GM18907 (cell line): Measurements from ENCODE around the gene ESRRG.

Source experiments
- ATAC-seq: cut with Tn5 transposase; IDR thresholded peaks from one replicate; pipeline ENCODE4 v1.9.1; 2021; ENCODE audit warnings: mild to moderate bottlenecking, moderate library complexity; ENCODE audit not compliant: unreplicated experiment

The ESRRG gene

DNA sequence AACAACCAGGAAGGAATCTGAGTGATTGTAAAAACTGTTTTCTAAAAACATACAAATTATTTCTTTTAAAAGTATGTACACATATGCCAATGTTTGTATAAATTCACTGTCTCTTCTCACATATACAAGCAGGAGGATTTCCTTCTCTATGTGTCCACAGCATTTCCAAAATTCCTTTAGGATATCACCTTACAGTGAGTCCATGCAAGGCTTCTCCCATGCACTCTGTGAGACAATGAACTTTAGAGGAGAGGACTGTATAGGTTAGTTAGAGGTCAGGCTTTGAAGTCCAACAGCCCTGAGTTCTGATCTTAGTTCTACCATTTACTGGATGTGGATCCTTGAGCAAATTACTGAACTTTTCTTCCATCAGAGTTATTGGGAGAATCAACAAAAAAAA lies 265.9 kb downstream of the ESRRG start:
- no peak for ATAC-seq

DNA sequence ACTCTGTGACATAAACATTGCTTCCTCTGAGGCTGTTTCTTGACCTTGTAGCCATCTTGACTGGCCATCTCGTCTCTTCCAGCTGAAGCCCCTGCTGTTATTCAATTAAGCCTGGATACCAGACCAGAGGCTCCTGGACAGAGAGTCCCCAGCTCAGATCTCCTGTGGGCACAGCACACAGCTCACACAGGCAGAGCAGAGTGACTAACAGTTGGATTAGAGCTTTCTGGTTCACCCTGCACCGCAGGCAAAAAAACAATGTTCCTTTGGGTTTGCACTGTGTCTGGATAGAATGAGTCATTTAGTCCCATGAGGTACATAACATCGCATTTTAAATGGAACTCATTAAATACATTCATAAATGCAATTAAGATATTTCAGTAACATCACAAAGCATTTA lies 266.5 kb downstream of the ESRRG start:
- ATAC-seq = no peak

DNA sequence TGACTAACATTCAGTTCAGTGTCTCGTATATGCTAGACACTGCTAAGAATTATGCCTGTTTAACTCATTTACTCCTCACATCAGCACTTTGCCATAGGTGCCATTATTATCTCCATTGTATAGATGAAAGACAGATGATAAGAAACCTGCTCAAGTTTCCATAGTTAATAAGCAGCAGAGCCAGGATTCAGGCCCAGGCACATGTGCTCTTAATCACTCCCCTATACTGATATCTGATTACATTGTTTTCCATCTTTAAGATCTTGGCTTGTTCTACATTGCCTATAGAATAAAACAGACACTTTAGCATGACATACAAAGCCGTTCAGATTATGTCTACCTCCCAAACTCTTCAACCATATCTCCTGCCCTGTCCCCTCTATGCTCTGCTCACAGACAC lies 269.5 kb downstream of the ESRRG start:
- ATAC-seq = no peak
